Astrocyte of the spinal cord (primary cell): ENCODE results near the gene PKDREJ.

Experiments
- DNase-seq: peaks from one replicate; pipeline ENCODE4 v3.0.0; 2011; ENCODE audit warnings: low read depth, low spot score
- H3K4me3 ChIP-seq: 2 replicates; pipeline ENCODE4 v1.5.1; 2011; ENCODE audit warnings: low read depth, mild to moderate bottlenecking, low read length, moderate library complexity
- CTCF ChIP-seq: IDR thresholded peaks from 2 replicates; pipeline ENCODE4 v1.5.1; 2012; ENCODE audit warnings: low read depth, mild to moderate bottlenecking, low read length, inconsistent platforms
- in situ Hi-C: cut with HindIII; loops from 2 replicates; pipeline ENCODE4 v1.10.0; 2017; ENCODE audit warnings: low sequenced_read_pairs

Gene PKDREJ

GRCh38 chr22:46250035-46250782 is 12.9 kb downstream of the PKDREJ start, which contains the start of gene CDPF1:
Gene CDPF1, minus strand, starts transcription at chr22:46250293. Its CDS starts 2,009 bp downstream, at chr22:46248284.
- peak within 1 kb of the TSS; percentile 80 for H3K4me3 ChIP-seq
- in situ Hi-C loops, result no loop called here
- no peak for TF ChIP-seq CTCF
- peak; percentile 77 for DNase-seq

GRCh38 chr22:46247443-46247975 is 15.6 kb downstream of the PKDREJ start:
- in situ Hi-C loops, result no loop called here
- no peak for DNase-seq
- no peak overlapping the region for H3K4me3 ChIP-seq
- no peak for TF ChIP-seq CTCF

GRCh38 chr22:46246178-46246577 is 17.0 kb downstream of the PKDREJ start:
- H3K4me3 ChIP-seq, result no peak overlapping the region
- no peak for TF ChIP-seq CTCF
- in situ Hi-C loops, result no loop called here
- no peak for DNase-seq

GRCh38 chr22:46245511-46245910 is 17.6 kb downstream of the PKDREJ start:
- in situ Hi-C loops, result no loop called here
- no peak overlapping the region for H3K4me3 ChIP-seq
- TF ChIP-seq CTCF, result no peak
- DNase-seq, result no peak

GRCh38 chr22:46244771-46245170 is 18.4 kb downstream of the PKDREJ start:
- no peak for DNase-seq
- in situ Hi-C loops, result no loop called here
- no peak overlapping the region for H3K4me3 ChIP-seq
- no peak for TF ChIP-seq CTCF

GRCh38 chr22:46242076-46242475 is 21.1 kb downstream of the PKDREJ start:
- in situ Hi-C loops, result no loop called here
- DNase-seq, result no peak
- no peak overlapping the region for H3K4me3 ChIP-seq
- no peak for TF ChIP-seq CTCF
